Colonic mucosa (tissue), 4 donors: ENCODE measurements around the gene NCBP1. TPM values are rescaled to one million over a fixed set of nuclear protein-coding genes. Genes with fewer than 3 reads are reported as not detected.

Experiments used
- DNase-seq: peaks from one replicate; pipeline ENCODE4 v3.0.0-alpha.2; 2020
- H3K27ac ChIP-seq: fragments of 200-600 bp; one replicate; pipeline ENCODE4 v1.8.0; 2021
- H3K27me3 ChIP-seq: fragments of 200-600 bp; one replicate; pipeline ENCODE4 v1.8.0; 2021
- H3K36me3 ChIP-seq: fragments of 200-600 bp; one replicate; pipeline ENCODE4 v1.8.0; 2021
- H3K4me1 ChIP-seq: fragments of 200-600 bp; one replicate; pipeline ENCODE4 v1.8.0; 2021; ENCODE audit warnings: mild to moderate bottlenecking
- H3K4me3 ChIP-seq: fragments of 200-600 bp; one replicate; pipeline ENCODE4 v1.8.0; 2021
- H3K9ac ChIP-seq, 2 donors: one replicate each; pipeline ENCODE4 v1.7.0; 2013; ENCODE audit warnings: control low read depth in 2 of 2, low read depth in 2 of 2, low read length in 2 of 2
- H3K9me3 ChIP-seq: fragments of 200-600 bp; one replicate; pipeline ENCODE4 v1.8.0; 2021
- CTCF ChIP-seq: fragments of 200-600 bp; IDR thresholded peaks from one replicate; pipeline ENCODE4 v1.8.0; 2022; ENCODE audit warnings: antibody characterized with exemption, mild to moderate bottlenecking
- intact Hi-C: fragments of 100-400 bp; cut with DNase I; formaldehyde crosslinking; loops from one replicate; pipeline ENCODE4 v1.14.1; 2022
- total RNA-seq, 2 donors: library from RNA; stranded (reverse); fragmentation: NEBNext Ultra II Directional in 1 of 2; extraction: Animal tissue kit (Norgen Biotek cat#: 25700) in 1 of 2; gene quantifications; one replicate each; pipeline ENCODE4 v1.2.1, GENCODE V29; 2021
- donor health status: healthy.
- donor health status: DM: no; HTN: no; CAD: no.
- donor health status: DM: no; HTN: no; CAD: no.

Gene NCBP1
- total RNA-seq, 2 donors from 2014 or later, result 30.3 to 48.2 TPM

- no peak overlapping the region for H3K27ac ChIP-seq
- H3K4me3 ChIP-seq, result no peak overlapping the region
- no peak for TF ChIP-seq CTCF
- H3K9me3 ChIP-seq, result no peaks in the 10 kb centered on the region
- no peak for DNase-seq
- no peak overlapping the region for H3K9ac ChIP-seq
- H3K36me3 ChIP-seq, result peaks cover 21% of the 10 kb centered on the region
- intact Hi-C loops, result no loop called here
- H3K27me3 ChIP-seq, result no peaks in the 10 kb centered on the region
- H3K4me1 ChIP-seq, result peaks cover 6% of the 10 kb centered on the region
Observed at GRCh38 chr9:97670586-97670985, 37.0 kb downstream of the NCBP1 start.

- Histone ChIP-seq H3K9ac (no peak overlapping the region), H3K4me3 (no peak overlapping the region), H3K27ac (no peak overlapping the region), H3K27me3 (no peaks in the 10 kb centered on the region), H3K9me3 (no peaks in the 10 kb centered on the region), H3K36me3 (peaks cover 21% of the 10 kb centered on the region), H3K4me1 (peaks cover 6% of the 10 kb centered on the region)
- TF ChIP-seq CTCF, result no peak
- DNase-seq, result no peak
- intact Hi-C loops, result no loop called here
Observed at GRCh38 chr9:97672403-97672802, 38.8 kb downstream of the NCBP1 start.

- DNase-seq, result no peak
- intact Hi-C loops, result no loop called here
- H3K27ac ChIP-seq, result no peak overlapping the region
- peaks cover 6% of the 10 kb centered on the region for H3K4me1 ChIP-seq
- H3K4me3 ChIP-seq, result no peak overlapping the region
- H3K27me3 ChIP-seq, result no peaks in the 10 kb centered on the region
- peaks cover 15% of the 10 kb centered on the region for H3K36me3 ChIP-seq
- TF ChIP-seq CTCF, result no peak
- H3K9ac ChIP-seq, result no peak overlapping the region
- no peaks in the 10 kb centered on the region for H3K9me3 ChIP-seq
Observed at GRCh38 chr9:97673922-97674321, 40.3 kb downstream of the NCBP1 start.

- Histone ChIP-seq H3K36me3 (peaks cover 15% of the 10 kb centered on the region), H3K9ac (no peak overlapping the region), H3K4me3 (no peak overlapping the region), H3K27ac (no peak overlapping the region), H3K4me1 (peaks cover 6% of the 10 kb centered on the region), H3K9me3 (no peaks in the 10 kb centered on the region), H3K27me3 (no peaks in the 10 kb centered on the region)
- intact Hi-C loops, result no loop called here
- TF ChIP-seq CTCF, result no peak
- DNase-seq, result no peak
Observed at GRCh38 chr9:97675655-97676054, 42.0 kb downstream of the NCBP1 start.

GRCh38 chr9:97682242-97682641, 48.6 kb downstream of the NCBP1 start:
- Histone ChIP-seq H3K27me3 (no peaks in the 10 kb centered on the region), H3K4me1 (no peaks in the 10 kb centered on the region), H3K9ac (no peak overlapping the region), H3K36me3 (peaks cover 10% of the 10 kb centered on the region), H3K27ac (no peak overlapping the region), H3K9me3 (no peaks in the 10 kb centered on the region), H3K4me3 (no peak overlapping the region)
- no peak for DNase-seq
- intact Hi-C loops, result no loop called here
- no peak for TF ChIP-seq CTCF

GRCh38 chr9:97688654-97689053, 55.0 kb downstream of the NCBP1 start:
- intact Hi-C loops, result no loop called here
- Histone ChIP-seq H3K36me3 (peaks cover 9% of the 10 kb centered on the region), H3K9me3 (no peaks in the 10 kb centered on the region), H3K27me3 (no peaks in the 10 kb centered on the region), H3K9ac (no peak overlapping the region), H3K27ac (no peak overlapping the region), H3K4me3 (no peak overlapping the region), H3K4me1 (no peaks in the 10 kb centered on the region)
- no peak for DNase-seq
- TF ChIP-seq CTCF, result no peak
